ENCODE data around the gene ROBO1. TPM values are rescaled to one million over a fixed set of nuclear protein-coding genes. Genes with fewer than 3 reads are reported as not detected.

ROBO1 gene
- total RNA-seq, 1 donor from 2014 or later = 13.4 TPM

DNA sequence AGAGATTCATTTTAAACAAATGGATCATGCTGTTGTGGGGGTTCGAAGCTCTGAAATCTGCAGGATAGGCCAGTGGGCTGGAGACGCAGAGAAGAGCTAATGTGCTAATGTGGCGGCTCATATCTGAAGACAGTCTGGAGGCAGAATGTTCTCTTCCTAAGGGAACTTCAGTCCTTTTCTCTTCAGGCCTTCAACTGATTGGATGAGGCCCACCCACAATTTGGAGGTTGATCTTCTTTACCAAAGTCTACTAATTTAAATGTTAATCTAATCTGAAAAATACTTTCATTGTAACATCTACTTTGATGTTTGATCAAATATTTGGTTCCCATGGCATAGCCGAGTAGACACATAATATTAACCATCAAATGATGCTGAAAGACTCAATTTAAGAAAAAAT, 940.2 kb downstream of the ROBO1 start:
- no peak for DNase-seq (ENCODE audit: low spot score in 2 of 2)
- intact Hi-C loops (cut with DNase I) = no loop called here
- H3K27ac ChIP-seq = no peak overlapping the region
- H3K36me3 ChIP-seq = no peaks in the 10 kb centered on the region
- no peaks in the 10 kb centered on the region for H3K27me3 ChIP-seq
- no peak overlapping the region for H3K4me3 ChIP-seq
- H3K9me3 ChIP-seq = no peaks in the 10 kb centered on the region
- TF ChIP-seq, protein P1, sequence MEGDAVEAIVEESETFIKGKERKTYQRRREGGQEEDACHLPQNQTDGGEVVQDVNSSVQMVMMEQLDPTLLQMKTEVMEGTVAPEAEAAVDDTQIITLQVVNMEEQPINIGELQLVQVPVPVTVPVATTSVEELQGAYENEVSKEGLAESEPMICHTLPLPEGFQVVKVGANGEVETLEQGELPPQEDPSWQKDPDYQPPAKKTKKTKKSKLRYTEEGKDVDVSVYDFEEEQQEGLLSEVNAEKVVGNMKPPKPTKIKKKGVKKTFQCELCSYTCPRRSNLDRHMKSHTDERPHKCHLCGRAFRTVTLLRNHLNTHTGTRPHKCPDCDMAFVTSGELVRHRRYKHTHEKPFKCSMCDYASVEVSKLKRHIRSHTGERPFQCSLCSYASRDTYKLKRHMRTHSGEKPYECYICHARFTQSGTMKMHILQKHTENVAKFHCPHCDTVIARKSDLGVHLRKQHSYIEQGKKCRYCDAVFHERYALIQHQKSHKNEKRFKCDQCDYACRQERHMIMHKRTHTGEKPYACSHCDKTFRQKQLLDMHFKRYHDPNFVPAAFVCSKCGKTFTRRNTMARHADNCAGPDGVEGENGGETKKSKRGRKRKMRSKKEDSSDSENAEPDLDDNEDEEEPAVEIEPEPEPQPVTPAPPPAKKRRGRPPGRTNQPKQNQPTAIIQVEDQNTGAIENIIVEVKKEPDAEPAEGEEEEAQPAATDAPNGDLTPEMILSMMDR (IDR thresholded peaks at IDR 0.05) = no peak
- H3K4me1 ChIP-seq = no peaks in the 10 kb centered on the region

GRCh38 chr3:78825858-78826215, 942.0 kb downstream of the ROBO1 start:
- DNase-seq (ENCODE audit: low spot score in 2 of 2) = no peak
- intact Hi-C loops (cut with DNase I) = no loop called here
- no peaks in the 10 kb centered on the region for H3K4me1 ChIP-seq
- no peaks in the 10 kb centered on the region for H3K36me3 ChIP-seq
- H3K9me3 ChIP-seq = no peaks in the 10 kb centered on the region
- no peaks in the 10 kb centered on the region for H3K27me3 ChIP-seq
- H3K27ac ChIP-seq = no peak overlapping the region
- H3K4me3 ChIP-seq = no peak overlapping the region
- TF ChIP-seq, protein P1 (IDR thresholded peaks at IDR 0.05) = no peak

DNA sequence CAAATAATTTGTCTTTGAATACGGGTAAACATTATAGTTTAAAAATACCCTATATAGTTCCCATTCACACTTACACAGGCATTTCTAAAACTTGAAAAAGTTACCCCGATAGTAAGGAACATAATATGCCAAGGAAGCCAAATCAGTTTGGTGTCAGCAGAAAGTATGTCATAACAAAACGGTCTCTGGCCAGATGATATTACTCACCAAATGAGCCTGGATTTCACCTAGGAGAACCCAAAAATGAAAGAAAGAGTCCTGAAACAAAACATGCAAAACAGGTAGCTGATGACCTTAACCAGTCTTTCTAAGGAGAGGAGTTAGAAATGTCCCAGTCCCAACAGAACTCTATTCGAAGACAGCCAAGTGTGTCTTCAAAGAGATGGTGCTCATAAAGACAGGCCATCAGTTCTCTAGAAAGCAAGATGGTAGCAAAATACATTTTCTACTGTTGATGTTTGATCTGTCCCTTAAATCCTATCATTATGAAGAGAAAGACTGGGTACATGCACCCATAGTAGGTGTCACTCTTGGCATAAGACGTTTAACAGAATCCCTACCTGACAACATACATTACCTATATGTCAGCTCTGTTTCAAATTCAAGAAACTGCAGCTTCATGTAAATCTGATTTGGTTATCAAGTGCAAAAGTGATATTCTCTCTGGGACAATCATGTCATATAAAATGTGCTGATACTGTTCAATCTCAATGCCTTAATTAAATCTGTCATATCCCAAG, 942.5 kb downstream of the ROBO1 start:
- Histone ChIP-seq H3K4me3 (no peak overlapping the region), H3K27me3 (no peaks in the 10 kb centered on the region), H3K27ac (no peak overlapping the region), H3K4me1 (no peaks in the 10 kb centered on the region), H3K9me3 (no peaks in the 10 kb centered on the region), H3K36me3 (no peaks in the 10 kb centered on the region)
- TF ChIP-seq, protein P1 (IDR thresholded peaks at IDR 0.05) = no peak
- intact Hi-C loops (cut with DNase I) = no loop called here
- DNase-seq (ENCODE audit: low spot score in 2 of 2) = no peak

DNA sequence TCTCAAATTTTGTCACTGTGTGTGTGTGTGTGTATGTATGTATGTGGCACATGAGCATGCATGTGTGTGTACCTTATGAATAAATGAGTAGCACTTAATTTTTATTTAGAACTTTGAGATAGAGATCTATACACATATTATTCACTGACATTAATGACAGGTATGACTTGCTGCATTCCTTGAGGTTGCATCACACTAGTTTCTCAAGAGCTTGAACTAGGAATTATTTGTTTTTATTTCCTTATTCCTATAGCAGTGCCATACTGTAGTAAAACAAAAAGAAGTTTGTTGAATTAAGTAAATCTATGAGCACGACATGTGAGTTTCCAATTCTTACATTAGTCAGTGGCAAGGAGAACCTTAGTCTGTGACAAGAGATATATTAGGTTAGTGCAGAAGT, 943.9 kb downstream of the ROBO1 start:
- TF ChIP-seq, protein P1 (IDR thresholded peaks at IDR 0.05) = no peak
- H3K4me3 ChIP-seq = no peak overlapping the region
- no peak overlapping the region for H3K27ac ChIP-seq
- no peaks in the 10 kb centered on the region for H3K27me3 ChIP-seq
- H3K9me3 ChIP-seq = no peaks in the 10 kb centered on the region
- DNase-seq (ENCODE audit: low spot score in 2 of 2) = no peak
- intact Hi-C loops (cut with DNase I) = no loop called here
- H3K4me1 ChIP-seq = no peaks in the 10 kb centered on the region
- H3K36me3 ChIP-seq = no peaks in the 10 kb centered on the region

DNA sequence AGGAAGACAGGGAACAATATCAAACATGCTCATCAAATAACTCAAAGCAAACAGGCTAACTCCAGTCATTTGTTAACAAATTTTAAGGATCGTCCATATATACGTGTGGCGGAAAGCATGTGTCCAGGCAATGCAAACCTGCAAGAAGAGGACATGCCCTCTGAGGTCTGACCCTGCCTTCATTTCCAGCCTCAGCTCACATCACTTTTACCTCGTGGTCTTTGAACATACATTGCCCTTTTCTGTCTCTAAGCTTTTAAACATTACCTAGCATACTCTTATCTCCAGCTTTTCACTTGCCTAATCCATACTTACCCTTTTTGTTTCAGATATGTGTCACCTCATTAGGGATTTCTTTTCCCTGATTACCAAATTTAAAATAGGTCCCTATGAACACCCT, 944.4 kb downstream of the ROBO1 start:
- intact Hi-C loops (cut with DNase I) = no loop called here
- TF ChIP-seq, protein P1 (IDR thresholded peaks at IDR 0.05) = no peak

DNA sequence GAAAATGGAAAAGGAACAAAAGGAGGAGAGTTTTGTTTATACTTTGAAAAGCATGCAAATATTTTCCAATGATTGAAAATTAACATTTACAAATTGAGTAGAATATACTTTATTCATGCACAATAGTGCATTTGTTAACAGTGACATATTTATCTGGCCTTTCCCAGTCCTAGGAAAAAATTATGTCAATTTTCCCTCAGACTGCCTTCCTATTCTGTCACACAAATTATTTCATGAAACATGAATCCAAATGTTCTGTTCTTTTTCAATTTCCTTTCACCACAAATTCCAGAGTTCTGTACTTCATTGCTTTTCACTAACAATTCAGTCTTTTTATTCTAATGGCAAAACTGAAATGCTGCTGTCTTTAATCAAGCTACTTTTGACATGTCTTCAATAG, 945.1 kb downstream of the ROBO1 start:
- TF ChIP-seq, protein P1 (IDR thresholded peaks at IDR 0.05) = no peak
- no peak for DNase-seq (ENCODE audit: low spot score in 2 of 2)
- Histone ChIP-seq H3K27ac (no peak overlapping the region), H3K4me3 (no peak overlapping the region), H3K27me3 (no peaks in the 10 kb centered on the region), H3K4me1 (no peaks in the 10 kb centered on the region), H3K9me3 (no peaks in the 10 kb centered on the region), H3K36me3 (no peaks in the 10 kb centered on the region)
- intact Hi-C loops (cut with DNase I) = no loop called here

More for the DNA sequence above, 944.4 kb downstream of the ROBO1 start:
- Histone ChIP-seq H3K27ac (no peak overlapping the region), H3K36me3 (no peaks in the 10 kb centered on the region), H3K4me3 (no peak overlapping the region), H3K4me1 (no peaks in the 10 kb centered on the region), H3K9me3 (no peaks in the 10 kb centered on the region), H3K27me3 (no peaks in the 10 kb centered on the region)
- no peak for DNase-seq (ENCODE audit: low spot score in 2 of 2)

Data from ascending aorta (tissue), 2 donors.